PC-3 (cell line): ENCODE results near the gene AADACL2. TPM values are rescaled to one million over a fixed set of nuclear protein-coding genes. Genes with fewer than 3 reads are reported as not detected.
"Not testable (repeated sequence)": the region's sequence is repeated elsewhere in the genome, so short reads cannot be mapped to it uniquely, and the experiment has no call there.

Experiments
- ATAC-seq: fragments of 200-7000 bp; cut with Tn5 transposase; 2 replicates; pipeline ENCODE4 v1.9.1; 2020; ENCODE audit warnings: mild to moderate bottlenecking, moderate library complexity
- BruUV-seq: library from RNA; stranded (reverse); fragments of 400-500 nt; replicated peaks from 2 replicates; lab custom pipeline; 2021; lab: Mats Ljungman, UMichigan
- CTCF ChIA-PET: fragments of 300-600 bp; sonication (Branson Sonifier 250); formaldehyde crosslinking; loops from one replicate; lab custom pipeline; 2022; ENCODE audit warnings: antibody characterized with exemption; lab: Charles Lee
- POLR2A ChIA-PET: fragments of 300-600 bp; sonication (Branson Sonifier 250); formaldehyde crosslinking; loops from one replicate; lab custom pipeline; 2022; ENCODE audit warnings: antibody characterized with exemption; ENCODE audit not compliant: unreplicated experiment; lab: Charles Lee
- DNase-seq: peaks from one replicate; pipeline ENCODE4 v3.0.0-alpha.2; 2015
- H2AFZ ChIP-seq: fragments of 300-600 bp; sonication (generic); 2 replicates; pipeline ENCODE4 v1.6.0; 2016; ENCODE audit warnings: antibody characterized with exemption, low read length
- H3F3A ChIP-seq: fragments of 300-600 bp; sonication (generic); one replicate; pipeline ENCODE4 v1.6.0; 2017; ENCODE audit warnings: antibody characterized with exemption, low read length, control low read depth, mild to moderate bottlenecking; ENCODE audit not compliant: unreplicated experiment
- H3K27ac ChIP-seq: fragments of 300-600 bp; sonication (generic); 2 replicates; pipeline ENCODE4 v1.5.1; 2016; ENCODE audit warnings: mild to moderate bottlenecking, low read length
- H3K27me3 ChIP-seq: fragments of 300-600 bp; sonication (generic); 2 replicates; pipeline ENCODE4 v1.6.1; 2016; ENCODE audit warnings: low read length, mixed read lengths
- H3K36me3 ChIP-seq: fragments of 300-600 bp; sonication (generic); 2 replicates; pipeline ENCODE4 v1.6.1; 2016; ENCODE audit warnings: low read depth, mixed run types, low read length, mixed read lengths
- H3K4me1 ChIP-seq: fragments of 300-600 bp; sonication (generic); 2 replicates; pipeline ENCODE4 v1.5.1; 2016; ENCODE audit warnings: low read length; ENCODE audit not compliant: insufficient read depth
- H3K4me2 ChIP-seq: fragments of 300-600 bp; sonication (generic); 2 replicates; pipeline ENCODE4 v1.6.0; 2016; ENCODE audit warnings: low read length
- H3K4me3 ChIP-seq: fragments of 300-600 bp; sonication (generic); 2 replicates; pipeline ENCODE4 v1.5.1; 2016; ENCODE audit warnings: mild to moderate bottlenecking, low read length, mixed read lengths
- H3K79me2 ChIP-seq: fragments of 300-600 bp; sonication (generic); 2 replicates; pipeline ENCODE4 v1.6.1; 2017; ENCODE audit warnings: low read length, mixed read lengths
- H3K9ac ChIP-seq: fragments of 300-600 bp; sonication (generic); 2 replicates; pipeline ENCODE4 v1.6.0; 2016; ENCODE audit warnings: mild to moderate bottlenecking, low read length
- H3K9me2 ChIP-seq: fragments of 300-600 bp; sonication (generic); replicated peaks from 2 replicates; pipeline ENCODE4 v1.6.1; 2016; ENCODE audit warnings: mixed run types, low read length, mixed read lengths
- H3K9me3 ChIP-seq: fragments of 300-600 bp; sonication (generic); 2 replicates; pipeline ENCODE4 v1.6.1; 2016; ENCODE audit warnings: low read length, mixed read lengths
- H4K20me1 ChIP-seq: fragments of 300-600 bp; sonication (generic); 2 replicates; pipeline ENCODE4 v1.6.1; 2016; ENCODE audit warnings: low read length, mixed read lengths
- EZH2 ChIP-seq: fragments of 300-600 bp; sonication (generic); IDR thresholded peaks from one replicate; pipeline ENCODE4 v1.6.1; 2017; ENCODE audit warnings: antibody characterized with exemption, mild to moderate bottlenecking, low read length; ENCODE audit not compliant: unreplicated experiment
- EZH2phosphoT487 ChIP-seq: fragments of 300-600 bp; sonication (generic); IDR thresholded peaks from 2 replicates; pipeline ENCODE4 v1.6.1; 2018; ENCODE audit warnings: mild to moderate bottlenecking, antibody characterized with exemption, low read length, borderline replicate concordance
- intact Hi-C: fragments of 100-400 bp; cut with micrococcal nuclease; formaldehyde crosslinking; loops from 2 replicates; pipeline ENCODE4 v1.9.0; 2023
- total RNA-seq: library from RNA; depleted of rRNA; stranded (reverse); fragments of >200 nt; gene quantifications from 2 replicates; pipeline ENCODE4 v1.2.3, GENCODE V29; 2014
- TF ChIP-seq, protein P1 (sequence below): fragments of 300-600 bp; sonication (generic); conservative IDR thresholded peaks from 2 replicates; pipeline ENCODE4 v1.5.1; 2017; ENCODE audit warnings: antibody characterized with exemption, low read depth, mild to moderate bottlenecking, low read length

AADACL2 gene
- total RNA-seq, 1 experiment from 2014 or later, result not detected

DNA sequence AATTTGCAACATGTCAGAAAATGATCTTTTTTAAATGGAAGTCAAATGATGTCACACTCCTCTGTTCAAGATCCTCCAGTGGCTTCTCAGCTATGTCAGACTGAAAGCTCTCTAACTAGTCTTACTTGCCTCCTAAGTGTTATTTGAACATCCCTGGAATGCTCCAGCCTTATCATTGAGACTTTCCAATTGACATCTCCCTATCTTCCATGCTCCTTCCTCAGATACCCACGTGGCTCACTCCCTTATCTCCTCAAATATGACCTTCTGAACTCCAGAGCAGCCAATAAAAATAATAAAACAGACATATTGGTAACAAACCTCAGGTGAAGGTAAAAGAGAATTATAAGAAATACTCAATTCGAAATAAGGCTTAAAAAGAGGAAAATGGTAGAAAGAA, 54.7 kb downstream of the AADACL2 start:
- H3K36me3 ChIP-seq, result no peaks in the 10 kb centered on the region
- H3K9me2 ChIP-seq, result no peaks in the 10 kb centered on the region
- no peak for TF ChIP-seq EZH2
- POLR2A ChIA-PET, result no interaction called here
- no peaks in the 10 kb centered on the region for H3K9me3 ChIP-seq
- H3K27ac ChIP-seq, result no peak overlapping the region
- ATAC-seq (no peak), DNase-seq (no peak)
- H3K4me1 ChIP-seq, result peaks cover 34% of the 10 kb centered on the region
- no peak overlapping the region for H3K4me2 ChIP-seq
- intact Hi-C loops, result no loop called here
- no peaks in the 10 kb centered on the region for H3K27me3 ChIP-seq
- no peak overlapping the region for H2AFZ ChIP-seq
- H4K20me1 ChIP-seq, result no peaks in the 10 kb centered on the region
- no peaks in the 10 kb centered on the region for H3K79me2 ChIP-seq
- no TSS peak for BruUV-seq
- H3F3A ChIP-seq, result no peaks in the 10 kb centered on the region
- H3K4me3 ChIP-seq, result no peak overlapping the region
- CTCF ChIA-PET, result no interaction called here
- no peak overlapping the region for H3K9ac ChIP-seq

DNA sequence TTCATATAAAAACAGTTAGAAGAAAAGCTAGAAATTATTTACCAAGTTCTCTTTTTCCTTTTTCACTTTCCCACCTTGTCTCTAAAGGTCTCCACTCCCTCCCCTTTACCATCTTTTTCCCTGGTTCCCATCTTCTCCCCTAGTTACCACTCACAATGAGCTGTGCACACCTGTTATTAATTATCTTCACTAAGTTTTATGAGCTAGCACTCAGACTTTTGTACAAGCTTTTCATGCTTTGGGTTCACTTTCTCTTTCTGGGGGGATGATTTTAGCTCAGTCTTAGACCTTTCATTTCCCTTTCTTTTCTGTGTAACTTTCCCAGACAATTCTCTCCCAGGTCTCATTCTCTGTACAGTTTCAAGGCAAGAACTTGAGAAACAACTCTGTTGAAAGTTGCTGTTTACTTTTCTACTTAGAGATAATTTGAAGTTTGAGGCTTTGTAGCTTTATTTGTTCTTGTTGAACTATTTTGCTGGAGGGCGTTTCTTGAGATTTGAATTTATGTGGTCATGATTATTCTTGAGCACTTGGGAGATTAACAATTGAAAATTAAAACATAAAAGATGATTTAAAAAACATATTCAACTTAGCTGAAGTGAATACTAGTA, 56.2 kb downstream of the AADACL2 start:
- Histone ChIP-seq H3K4me3 (no peak overlapping the region), H3F3A (no peaks in the 10 kb centered on the region), H3K27me3 (no peaks in the 10 kb centered on the region), H3K27ac (peak overlapping the region; percentile 43), H3K9ac (no peak overlapping the region), H3K36me3 (no peaks in the 10 kb centered on the region), H2AFZ (peak overlapping the region; percentile 67), H4K20me1 (no peaks in the 10 kb centered on the region), H3K79me2 (no peaks in the 10 kb centered on the region), H3K9me3 (no peaks in the 10 kb centered on the region), H3K9me2 (no peaks in the 10 kb centered on the region), H3K4me2 (peak overlapping the region; percentile 41), H3K4me1 (peaks cover 50% of the 10 kb centered on the region)
- DNase-seq (peak; percentile 55), ATAC-seq (0 out of 2 replicates have a peak, but pooled peaks have one; percentile 9)
- ChIA-PET POLR2A (no interaction called here), CTCF (no interaction called here)
- TF ChIP-seq, protein P1, sequence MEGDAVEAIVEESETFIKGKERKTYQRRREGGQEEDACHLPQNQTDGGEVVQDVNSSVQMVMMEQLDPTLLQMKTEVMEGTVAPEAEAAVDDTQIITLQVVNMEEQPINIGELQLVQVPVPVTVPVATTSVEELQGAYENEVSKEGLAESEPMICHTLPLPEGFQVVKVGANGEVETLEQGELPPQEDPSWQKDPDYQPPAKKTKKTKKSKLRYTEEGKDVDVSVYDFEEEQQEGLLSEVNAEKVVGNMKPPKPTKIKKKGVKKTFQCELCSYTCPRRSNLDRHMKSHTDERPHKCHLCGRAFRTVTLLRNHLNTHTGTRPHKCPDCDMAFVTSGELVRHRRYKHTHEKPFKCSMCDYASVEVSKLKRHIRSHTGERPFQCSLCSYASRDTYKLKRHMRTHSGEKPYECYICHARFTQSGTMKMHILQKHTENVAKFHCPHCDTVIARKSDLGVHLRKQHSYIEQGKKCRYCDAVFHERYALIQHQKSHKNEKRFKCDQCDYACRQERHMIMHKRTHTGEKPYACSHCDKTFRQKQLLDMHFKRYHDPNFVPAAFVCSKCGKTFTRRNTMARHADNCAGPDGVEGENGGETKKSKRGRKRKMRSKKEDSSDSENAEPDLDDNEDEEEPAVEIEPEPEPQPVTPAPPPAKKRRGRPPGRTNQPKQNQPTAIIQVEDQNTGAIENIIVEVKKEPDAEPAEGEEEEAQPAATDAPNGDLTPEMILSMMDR, result no peak
- TF ChIP-seq EZH2phosphoT487 (no peak), EZH2 (no peak)
- no TSS peak for BruUV-seq
- intact Hi-C loops, result no loop called here

DNA sequence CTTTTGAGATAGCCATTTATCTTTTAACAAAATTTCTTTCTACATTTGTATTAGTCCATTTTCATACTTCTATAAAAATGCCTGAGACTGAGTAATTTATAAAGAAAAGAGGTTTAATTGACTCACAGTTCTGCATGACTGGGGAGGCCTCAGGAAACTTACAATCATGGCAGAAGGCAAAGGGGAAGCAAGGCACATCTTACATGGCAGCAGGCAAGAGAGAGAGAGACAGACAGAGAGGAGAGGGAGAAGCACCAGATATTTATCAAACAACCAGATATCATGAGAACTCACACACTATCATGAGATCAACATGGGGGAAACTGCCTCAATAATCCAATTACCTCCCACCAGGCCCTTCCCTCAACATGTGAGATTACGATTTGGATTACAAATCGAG, 57.0 kb downstream of the AADACL2 start:
- H3K27me3 ChIP-seq, H4K20me1 ChIP-seq, H3K9me2 ChIP-seq, H3K9me3 ChIP-seq, H3K4me2 ChIP-seq, H3K27ac ChIP-seq, BruUV-seq, H3K4me3 ChIP-seq, H3K36me3 ChIP-seq, H3F3A ChIP-seq, ATAC-seq, H3K9ac ChIP-seq, DNase-seq, POLR2A ChIA-PET, CTCF ChIA-PET, H3K79me2 ChIP-seq, intact Hi-C loops, H2AFZ ChIP-seq: not testable (repeated sequence)
- H3K4me1 ChIP-seq, result peaks cover 58% of the 10 kb centered on the region
